K562 (cell line): ENCODE data around the gene C16orf92. TPM values are rescaled to one million over a fixed set of nuclear protein-coding genes. Genes with fewer than 3 reads are reported as not detected.

Experiments used
- ATAC-seq: fragments of 200-7000 bp; cut with Tn5 transposase; 3 replicates; pipeline ENCODE4 v1.9.1; 2020; ENCODE audit warnings: moderate library complexity
- BruUV-seq: library from RNA; stranded (reverse); fragments of 400-500 nt; replicated peaks from 2 replicates; lab custom pipeline; 2021; lab: Mats Ljungman, UMichigan
- CTCF ChIA-PET: fragments of 300-600 bp; formaldehyde crosslinking; extraction: SDS; loops from one replicate; lab custom pipeline; 2021; ENCODE audit warnings: low intra/inter-chr PET ratio; lab: Yijun Ruan, JAX
- POLR2A ChIA-PET: fragments of 300-600, 350-650 bp; sonication (Branson Sonifier 250); formaldehyde crosslinking; extraction: SDS; loops from one replicate; lab custom pipeline; 2021; ENCODE audit warnings: antibody characterized with exemption, inconsistent platforms; lab: Yijun Ruan, JAX
- DNase-seq, 4 experiments: peaks; one replicate each; pipeline versions ENCODE4 v3.0.0 to v3.0.0-alpha.2; 2011 to 2018; ENCODE audit warnings: low spot score in 3 of 4, mixed read lengths in 3 of 4; ENCODE audit errors: extremely low read depth in 1 of 4
- FAIRE-seq: peaks from 2 replicates; lab custom pipeline; 2011; peaks lifted over from hg19 to GRCh38; lab: Jason Lieb, UNC
- H2AFZ ChIP-seq: 2 replicates; pipeline ENCODE4 v1.6.0; 2011; ENCODE audit warnings: low read depth, low read length, control low read depth, inconsistent platforms
- H3K27ac ChIP-seq: fragments of 200-600 bp; 3 replicates; pipeline ENCODE4 v1.8.0; 2011; ENCODE audit warnings: low read depth, mild to moderate bottlenecking, control low read depth, inconsistent platforms, low read length, moderate library complexity, mixed read lengths; ENCODE audit errors: extremely low read depth
- H3K27me3 ChIP-seq, 2 experiments: fragments of 300-600 bp in 1 of 2; 2 replicates in 1 of 2; 3 replicates in 1 of 2; pipeline versions ENCODE4 v1.6.0 to v1.8.0; 2011; ENCODE audit warnings: inconsistent platforms in 2 of 2, low read length in 2 of 2, mild to moderate bottlenecking in 1 of 2, mixed read lengths in 1 of 2, moderate library complexity in 1 of 2; ENCODE audit not compliant: control insufficient read depth in 2 of 2, insufficient read depth in 2 of 2
- H3K36me3 ChIP-seq: fragments of 300-600 bp; 3 replicates; pipeline ENCODE4 v1.8.0; 2011; ENCODE audit warnings: mild to moderate bottlenecking, low read length, inconsistent platforms; ENCODE audit not compliant: control insufficient read depth, insufficient read depth
- H3K4me1 ChIP-seq, 2 experiments: fragments of 200-600 bp in 1 of 2; replicated peaks in 1 of 2; 2 replicates in 1 of 2; 3 replicates in 1 of 2; pipeline versions ENCODE4 v1.5.1 to v1.8.0; 2011; ENCODE audit warnings: inconsistent platforms in 2 of 2, low read length in 2 of 2, mild to moderate bottlenecking in 1 of 2, mixed read lengths in 1 of 2, moderate library complexity in 1 of 2; ENCODE audit not compliant: control insufficient read depth in 2 of 2, insufficient read depth in 2 of 2
- H3K4me2 ChIP-seq: 2 replicates; pipeline ENCODE4 v1.6.1; 2011; ENCODE audit warnings: low read length, control low read depth, inconsistent platforms, mixed read lengths; ENCODE audit not compliant: insufficient read depth
- H3K4me3 ChIP-seq: fragments of 200-600 bp; sonication (generic), shearing (Covaris generic); 2 replicates; pipeline ENCODE4 v1.5.1; 2016; ENCODE audit warnings: control low read depth, inconsistent platforms
- H3K79me2 ChIP-seq: fragments of 200-600 bp; 3 replicates; pipeline ENCODE4 v1.8.0; 2011; ENCODE audit warnings: low read length, inconsistent platforms; ENCODE audit not compliant: control insufficient read depth, insufficient read depth
- H3K9ac ChIP-seq, 2 experiments: 2 replicates each; pipeline versions ENCODE4 v1.6.0 to v1.6.1; 2011; ENCODE audit warnings: low read depth in 2 of 2, low read length in 2 of 2, control low read depth in 1 of 2, inconsistent platforms in 1 of 2, mild to moderate bottlenecking in 1 of 2, mixed read lengths in 1 of 2; ENCODE audit not compliant: insufficient read depth in 1 of 2
- H3K9me1 ChIP-seq: one replicate; pipeline ENCODE4 v1.6.0; 2011; ENCODE audit warnings: inconsistent platforms, mild to moderate bottlenecking, low read length, moderate library complexity; ENCODE audit not compliant: control insufficient read depth, insufficient read depth
- H3K9me3 ChIP-seq: replicated peaks from 2 replicates; pipeline ENCODE4 v1.5.1; 2011; ENCODE audit warnings: low read depth, low read length, inconsistent platforms; ENCODE audit not compliant: control insufficient read depth, insufficient read depth
- H4K20me1 ChIP-seq: replicated peaks from 2 replicates; pipeline ENCODE4 v1.6.1; 2011; ENCODE audit warnings: low read length, inconsistent platforms, mixed read lengths; ENCODE audit not compliant: control insufficient read depth, insufficient read depth
- AFF1 ChIP-seq, 2 experiments: fragments of 450-650 bp; IDR thresholded peaks; 2 replicates each; pipeline ENCODE4 v1.6.1; 2018; ENCODE audit warnings: mild to moderate bottlenecking in 2 of 2, low read depth in 1 of 2; ENCODE audit not compliant: partially characterized antibody in 2 of 2
- BMI1 ChIP-seq: fragments of 150-350 bp; IDR thresholded peaks from 2 replicates; pipeline ENCODE4 v1.6.1; 2014; ENCODE audit warnings: low read length
- E4F1 ChIP-seq: fragments of 250-450 bp; sonication (Bioruptor Pico); IDR thresholded peaks from 2 replicates; pipeline ENCODE4 v1.5.0; 2021; ENCODE audit warnings: mild to moderate bottlenecking, borderline replicate concordance
- MAFG ChIP-seq: fragments of 450-650 bp; conservative IDR thresholded peaks from 2 replicates; pipeline ENCODE4 v1.6.1; 2016; ENCODE audit warnings: missing genetic modification characterization, missing compliant biosample characterization
- SNIP1 ChIP-seq: fragments of 450-650 bp; IDR thresholded peaks from 2 replicates; pipeline ENCODE4 v1.7.1; 2017; ENCODE audit warnings: low read depth, mild to moderate bottlenecking
- ZBTB7A ChIP-seq: IDR thresholded peaks from 2 replicates; pipeline ENCODE4 v1.6.1; 2011; ENCODE audit warnings: low read depth, mild to moderate bottlenecking, low read length, moderate library complexity, borderline replicate concordance; ENCODE audit not compliant: control insufficient read depth
- ZKSCAN3 ChIP-seq: fragments of 250-450 bp; sonication (Bioruptor Pico); IDR thresholded peaks from 2 replicates; pipeline ENCODE4 v1.4.0; 2020
- ZNF143 ChIP-seq: sonication (generic); formaldehyde crosslinking; IDR thresholded peaks from 2 replicates; pipeline ENCODE4 v1.9.0; 2022; ENCODE audit warnings: mild to moderate bottlenecking, missing genetic modification reagents
- ZNF395 ChIP-seq: fragments of 200-800 bp; sonication (Bioruptor generic); IDR thresholded peaks from 2 replicates; pipeline ENCODE4 v1.6.1; 2017; ENCODE audit warnings: missing genetic modification characterization, missing compliant biosample characterization
- ZNF449 ChIP-seq: fragments of 250-450 bp; sonication (Bioruptor Pico); IDR thresholded peaks from 2 replicates; pipeline ENCODE4 v1.8.0; 2022; ENCODE audit warnings: moderate library complexity, mild to moderate bottlenecking, inconsistent platforms
- WGBS: fragments of 100-300 bp; shearing (Covaris generic); methylation state at CpG from one replicate; pipeline ENCODE4 v1.1.6; 2016; ENCODE audit warnings: low coverage, mixed read lengths; ENCODE audit not compliant: insufficient coverage; ENCODE audit errors: missing lambda C conversion rate; 5-methylcytosine and 5-hydroxymethylcytosine counted together
- in situ Hi-C: fragments of 300-500 bp; cut with MboI; formaldehyde crosslinking; loops from 4 replicates; pipeline ENCODE4 v1.15.0; 2018; ENCODE audit warnings: inconsistent platforms, mixed read lengths
- intact Hi-C: fragments of 100-400 bp; cut with micrococcal nuclease; formaldehyde crosslinking; loops from 2 replicates; pipeline ENCODE4 v1.14.2; 2022
- polyA plus RNA-seq, 8 experiments: library from polyadenylated mRNA; depleted of rRNA in 4 of 8; stranded (reverse) in 5 of 8; unstranded in 3 of 8; fragments of >200 nt; fragmentation: Nextera tagmentation in 2 of 8; fragmentation: Illumina TruSeq in 1 of 8; extraction: Ambion mirVana in 2 of 8; extraction: Trizol in 1 of 8; gene quantifications; 2 replicates each; pipeline versions ENCODE4 v1.2.1 to v1.2.3, GENCODE V29; 2011 to 2014; ENCODE audit warnings: inconsistent platforms in 1 of 8, missing spikeins in 1 of 8
- total RNA-seq, 7 experiments: library from RNA; depleted of rRNA in 6 of 7; stranded (reverse); fragments of >200 nt in 6 of 7; fragmentation: Illumina TruSeq in 2 of 7; extraction: Trizol in 2 of 7; gene quantifications; 2 replicates each; pipeline versions ENCODE4 v1.2.1 to v1.2.3, GENCODE V29; 2011 to 2021; ENCODE audit warnings: low replicate concordance in 1 of 7

C16orf92 gene
- total and polyA plus RNA-seq, 9 of the 15 experiments (the other 6 are each of a cell fraction or from before 2014, with no cell fraction given), result not detected

GRCh38 chr16:30009990-30010843 is 12.8 kb upstream of the C16orf92 start:
- peaks cover 0 to 9% of the 10 kb centered on the region in 2 experiments; a peak in 3 of 5 replicates for H3K27me3 ChIP-seq
- H3K4me2 ChIP-seq, result no peak overlapping the region
- H3K4me1 ChIP-seq, result peaks cover 0 to 58% of the 10 kb centered on the region in 2 experiments; a peak in 2 of 5 replicates
- in situ Hi-C loops (no loop called here), intact Hi-C loops (loop anchor here (5.0 kb wide), 1 partner anchor 148 kb away; the partner anchor contains the start of gene CDIPT)
- peaks cover 5% of the 10 kb centered on the region; the same call in 1 of the 2 replicates for H4K20me1 ChIP-seq
- H3K9me3 ChIP-seq, result no peaks in the 10 kb centered on the region
- FAIRE-seq (no peak), DNase-seq (peak in 1 of 4 experiments; percentile 28), ATAC-seq (no peak)
- BruUV-seq, result no TSS peak
- 0 out of 4 replicates have a peak overlapping the region, but pooled peaks of 1 of the 2 experiments have one; percentile 73 for H3K9ac ChIP-seq
- 12% methylated on average over 19 of the region's 34 CpGs for WGBS
- H2AFZ ChIP-seq, result no peak overlapping the region
- H3K27ac ChIP-seq, result no peak overlapping the region
- H3K9me1 ChIP-seq, result no peaks in the 10 kb centered on the region
- peaks cover 2% of the 10 kb centered on the region; the same call in 1 of the 3 replicates for H3K36me3 ChIP-seq
- H3K79me2 ChIP-seq, result no peaks in the 10 kb centered on the region
- ChIA-PET POLR2A (interaction anchor here (0.6 kb wide), 1 partner anchor 14 kb away, joined by 3 read pairs; the partner anchor contains the start of gene INO80E), CTCF (no interaction called here)
- 0 out of 2 replicates have a peak overlapping the region, but pooled peaks have one; percentile 15 for H3K4me3 ChIP-seq
- TF ChIP-seq SNIP1 (no peak), E4F1 (CRISPR knock-in tag) (no peak), BMI1 (no peak), ZNF449 (CRISPR knock-in tag) (no peak), ZBTB7A (peak; percentile 42), ZNF395 (CRISPR knock-in tag) (no peak), AFF1 (IDR thresholded peaks at IDR 0.05; ENCODE audit: low read depth in 1 of 2, partially characterized antibody in 2 of 2) (no peak), MAFG (tag) (no peak), ZKSCAN3 (CRISPR knock-in tag) (no peak), ZNF143 (CRISPR knock-in tag) (0 out of 2 replicates have a peak, but pooled peaks have one; percentile 7)
